Activated naive CD4-positive, alpha-beta T cell treated with anti-CD3 and anti-CD28 coated beads for 36 hours (primary cell): ENCODE measurements around the gene APOBEC3B. TPM values are rescaled to one million over a fixed set of nuclear protein-coding genes. Genes with fewer than 3 reads are reported as not detected.
"Not testable (repeated sequence)": the region's sequence is repeated elsewhere in the genome, so short reads cannot be mapped to it uniquely, and the experiment has no call there.

Experiments used
- CTCF ChIA-PET: fragments of 350-600 bp; sonication (Branson Sonifier 250); formaldehyde crosslinking; loops from one replicate; lab custom pipeline; 2021; ENCODE audit warnings: antibody characterized with exemption; lab: Charles Lee
- DNase-seq: peaks from one replicate; pipeline ENCODE4 v3.0.0-alpha.2; 2020
- H3K27ac Mint-ChIP-seq: one replicate; pipeline ENCODE4 v1.8.0; 2021; ENCODE audit warnings: mild to moderate bottlenecking, mixed read lengths
- H3K27me3 Mint-ChIP-seq: one replicate; pipeline ENCODE4 v1.8.0; 2021; ENCODE audit warnings: low read depth, mixed read lengths
- H3K36me3 Mint-ChIP-seq: one replicate; pipeline ENCODE4 v1.8.0; 2021; ENCODE audit warnings: low read depth, mixed read lengths
- H3K4me1 Mint-ChIP-seq: one replicate; pipeline ENCODE4 v1.8.0; 2021; ENCODE audit warnings: low read depth, mixed read lengths
- H3K4me3 Mint-ChIP-seq: one replicate; pipeline ENCODE4 v1.8.0; 2021; ENCODE audit warnings: mild to moderate bottlenecking, moderate library complexity, mixed read lengths
- H3K9me3 Mint-ChIP-seq: one replicate; pipeline ENCODE4 v1.8.0; 2021; ENCODE audit warnings: mixed read lengths
- intact Hi-C: fragments of 100-400 bp; cut with micrococcal nuclease; formaldehyde crosslinking; loops from one replicate; pipeline ENCODE4 v1.15.1; 2023
- total RNA-seq, 2 experiments: library from RNA; stranded (reverse); gene quantifications; one replicate each; pipeline ENCODE4 v1.2.3, GENCODE V29; 2021

Gene APOBEC3B
- total RNA-seq, 2 experiments from 2014 or later: 5.5 to 6.0 TPM

DNA sequence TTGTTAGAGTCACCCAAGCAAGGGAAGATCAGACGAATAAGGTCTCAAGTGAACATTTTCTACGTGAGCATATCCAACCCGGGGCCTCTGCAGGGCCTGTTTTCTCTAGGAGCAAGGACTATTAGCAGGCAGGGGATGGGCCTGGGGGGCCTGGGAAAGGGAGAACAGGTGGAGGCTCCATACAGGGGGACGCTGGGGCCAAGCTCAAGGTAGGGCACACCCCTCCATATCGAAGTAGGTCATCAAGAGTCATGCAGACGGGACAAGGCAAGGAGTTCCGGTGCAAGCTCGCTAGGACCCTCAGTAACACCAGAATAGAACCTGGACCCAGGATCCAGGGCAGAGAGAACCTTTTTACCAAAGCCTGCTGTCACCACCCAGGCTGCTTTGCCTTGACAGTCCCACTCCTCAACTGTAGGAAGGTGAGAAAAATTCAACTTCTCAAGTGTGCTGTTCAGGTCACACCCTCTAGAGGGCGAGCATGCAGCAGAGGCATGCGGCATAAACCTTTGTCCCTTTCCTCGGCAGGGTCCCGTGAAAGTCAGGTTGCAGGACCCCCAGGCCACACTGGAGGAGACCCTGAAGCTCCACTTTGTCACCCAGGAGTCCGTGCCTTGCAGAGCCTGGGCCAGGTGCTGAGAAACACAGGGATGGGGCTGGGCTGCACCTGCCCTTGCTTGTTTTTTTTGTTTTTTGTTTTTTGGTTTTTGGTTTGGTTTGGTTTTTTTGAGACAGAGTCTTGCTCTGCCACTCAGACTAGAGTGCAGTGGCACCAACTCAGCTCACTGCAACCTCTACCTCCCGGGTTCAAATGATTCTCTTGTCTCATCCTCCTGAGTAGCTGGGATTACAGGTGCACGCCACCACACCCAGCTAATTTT lies 8.6 kb upstream of the APOBEC3B start:
- intact Hi-C loops: loop anchor here (1.0 kb wide), 2 partner anchors 30 to 145 kb away; no protein-coding TSS in a partner anchor
- H3K27ac Mint-ChIP-seq: no peak overlapping the region
- H3K27me3 Mint-ChIP-seq: peaks cover 2% of the 10 kb centered on the region
- peaks cover 4% of the 10 kb centered on the region for H3K4me1 Mint-ChIP-seq
- peaks cover 2% of the 10 kb centered on the region for H3K9me3 Mint-ChIP-seq
- no peak overlapping the region for H3K4me3 Mint-ChIP-seq
- CTCF ChIA-PET: interaction anchor here (0.6 to 7.3 kb wide), 21 partner anchors 9 to 921 kb away, joined by 3 to 64 read pairs (median 4); partner anchors contain the start of genes APOBEC3A, APOBEC3B and CBX6
- H3K36me3 Mint-ChIP-seq: no peaks in the 10 kb centered on the region
- DNase-seq: peak; percentile 77

GRCh38 chr22:38974170-38974825 lies 7.8 kb upstream of the APOBEC3B start:
- no peaks in the 10 kb centered on the region for H3K36me3 Mint-ChIP-seq
- peaks cover 4% of the 10 kb centered on the region for H3K4me1 Mint-ChIP-seq
- H3K27ac Mint-ChIP-seq: no peak overlapping the region
- H3K9me3 Mint-ChIP-seq: peaks cover 2% of the 10 kb centered on the region
- DNase-seq: no peak
- intact Hi-C loops: no loop called here
- H3K4me3 Mint-ChIP-seq: no peak overlapping the region
- CTCF ChIA-PET: interaction anchor here (0.8 to 7.3 kb wide), 15 partner anchors 10 to 343 kb away, joined by 3 to 64 read pairs (median 4); partner anchors contain the start of genes APOBEC3A, CBX6 and GTPBP1
- H3K27me3 Mint-ChIP-seq: peaks cover 2% of the 10 kb centered on the region

- H3K4me3 Mint-ChIP-seq: no peak overlapping the region
- intact Hi-C loops: no loop called here
- peaks cover 2% of the 10 kb centered on the region for H3K9me3 Mint-ChIP-seq
- no peaks in the 10 kb centered on the region for H3K36me3 Mint-ChIP-seq
- peaks cover 2% of the 10 kb centered on the region for H3K27me3 Mint-ChIP-seq
- H3K4me1 Mint-ChIP-seq: peaks cover 4% of the 10 kb centered on the region
- CTCF ChIA-PET: interaction anchor here (0.7 to 7.3 kb wide), 12 partner anchors 9 to 269 kb away, joined by 3 to 64 read pairs (median 4); partner anchors contain the start of genes APOBEC3A, APOBEC3C, CBX6 and GTPBP1
- H3K27ac Mint-ChIP-seq: no peak overlapping the region
- DNase-seq: no peak
Measured at GRCh38 chr22:38974826-38975175, 7.3 kb upstream of the APOBEC3B start.

DNA sequence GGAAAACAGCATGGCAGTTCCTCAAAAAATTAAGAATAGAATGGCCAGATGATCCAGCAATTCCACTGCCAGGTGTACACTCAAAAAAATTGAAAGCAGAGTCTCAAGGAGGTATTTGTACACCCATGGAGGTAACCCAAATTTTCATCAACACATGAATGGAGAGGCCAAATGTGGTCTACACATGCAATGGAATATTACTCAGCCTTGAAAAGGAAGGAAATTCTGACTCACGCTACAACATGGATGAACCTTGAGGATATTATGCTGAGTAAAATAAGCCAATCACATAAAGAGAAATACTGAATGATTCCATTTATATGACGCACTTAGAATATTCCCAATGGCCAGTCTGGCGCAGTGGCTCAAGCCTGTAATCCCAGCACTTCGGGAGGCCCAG lies 4.9 kb upstream of the APOBEC3B start:
- peaks cover 14% of the 10 kb centered on the region for H3K4me1 Mint-ChIP-seq
- H3K27me3 Mint-ChIP-seq, H3K36me3 Mint-ChIP-seq, DNase-seq, H3K9me3 Mint-ChIP-seq, H3K4me3 Mint-ChIP-seq, H3K27ac Mint-ChIP-seq, intact Hi-C loops: not testable (repeated sequence)
- CTCF ChIA-PET: interaction anchor here (7.3 kb wide), 1 partner anchor 26 kb away, joined by 64 read pairs; no protein-coding TSS in a partner anchor

- H3K4me3 Mint-ChIP-seq, H3K27me3 Mint-ChIP-seq, H3K27ac Mint-ChIP-seq, H3K36me3 Mint-ChIP-seq, DNase-seq: not testable (repeated sequence)
- H3K4me1 Mint-ChIP-seq: peaks cover 39% of the 10 kb centered on the region
- intact Hi-C loops: loop anchor here (10.0 kb wide), 1 partner anchor 276 kb away; the partner anchor contains the start of genes GTPBP1 and JOSD1
- CTCF ChIA-PET: interaction anchor here (0.7 to 2.3 kb wide), 2 partner anchors 23 to 49 kb away, joined by 3 to 10 read pairs; no protein-coding TSS in a partner anchor
- peaks cover 12% of the 10 kb centered on the region for H3K9me3 Mint-ChIP-seq
Measured at GRCh38 chr22:38980587-38980986, 1.6 kb upstream of the APOBEC3B start.

DNA sequence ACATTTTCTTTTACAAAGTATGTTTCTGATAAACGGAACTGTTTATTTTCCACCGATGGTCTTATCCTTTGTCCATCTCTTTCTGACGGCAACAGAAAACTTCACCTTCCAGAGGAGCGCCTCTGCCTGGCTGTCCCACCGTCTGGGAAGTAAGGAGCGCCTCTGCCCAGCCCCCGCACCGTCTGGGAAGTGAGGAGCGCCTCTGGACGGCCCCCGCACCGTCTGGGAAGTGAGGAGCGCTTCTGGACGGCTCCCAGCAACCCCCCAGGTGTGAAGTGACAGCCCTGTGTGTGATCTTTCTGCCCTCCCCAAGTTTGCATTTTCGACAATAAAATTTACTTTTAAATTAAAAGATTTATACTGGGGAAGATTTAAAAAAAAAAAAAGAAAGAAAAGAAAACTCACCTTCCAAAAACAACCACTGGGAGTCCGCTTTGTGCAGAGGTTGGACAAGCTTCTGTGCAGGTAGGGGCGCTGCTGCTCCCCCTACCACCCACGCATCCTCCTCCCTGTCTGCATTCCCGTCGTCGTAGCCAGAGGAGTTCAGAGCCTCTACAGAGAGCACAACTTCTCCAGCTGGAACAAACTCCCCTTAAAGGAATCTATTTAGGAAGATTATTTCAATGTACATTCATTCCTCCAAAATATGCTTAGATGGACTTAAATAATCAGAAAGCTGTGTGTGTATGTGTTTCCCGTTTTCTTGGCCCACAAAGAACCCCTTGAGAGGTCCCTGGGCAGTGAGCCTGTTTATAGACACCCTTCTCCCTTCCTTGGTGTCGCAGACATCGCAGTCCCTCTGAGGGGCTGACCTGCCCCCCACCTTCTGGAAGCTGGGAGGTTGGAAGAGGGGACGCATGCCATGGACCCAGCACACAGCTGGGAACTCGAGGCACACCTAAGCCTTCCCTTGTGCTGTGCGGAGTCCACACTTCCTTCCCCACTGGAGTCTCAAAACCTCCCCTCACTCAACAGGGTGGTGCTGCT lies 849 bp upstream of the APOBEC3B start:
- H3K4me1 Mint-ChIP-seq: peaks cover 46% of the 10 kb centered on the region
- peak; percentile 41 for DNase-seq
- H3K27me3 Mint-ChIP-seq: no peaks in the 10 kb centered on the region
- CTCF ChIA-PET: interaction anchor here (0.7 to 2.5 kb wide), 7 partner anchors 8 to 111 kb away, joined by 3 to 10 read pairs (median 4); no protein-coding TSS in a partner anchor
- peak overlapping the region; percentile 60 for H3K4me3 Mint-ChIP-seq
- H3K27ac Mint-ChIP-seq: peak overlapping the region; percentile 13
- intact Hi-C loops: loop anchor here (10.0 kb wide), 1 partner anchor 276 kb away; the partner anchor contains the start of genes GTPBP1 and JOSD1
- peaks cover 12% of the 10 kb centered on the region for H3K9me3 Mint-ChIP-seq
- no peaks in the 10 kb centered on the region for H3K36me3 Mint-ChIP-seq

DNA sequence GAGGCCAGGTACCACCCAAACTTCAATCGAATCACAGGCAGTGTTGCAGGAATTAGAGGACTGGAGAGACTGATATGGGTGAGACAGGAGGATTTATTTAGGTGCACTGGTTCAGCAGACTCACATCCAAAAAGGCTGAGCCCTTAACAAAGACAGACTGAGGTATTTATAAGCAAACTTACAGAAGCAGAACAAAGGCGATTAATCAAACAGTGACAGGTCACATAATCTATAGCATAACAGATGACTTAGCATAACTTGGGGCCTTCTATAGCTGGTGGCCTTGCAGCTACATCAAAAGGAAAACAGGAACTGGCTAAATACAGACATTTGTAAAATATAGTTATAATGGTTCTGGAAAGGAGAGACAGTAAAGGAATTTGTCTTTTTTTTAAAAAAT lies 2.1 kb downstream of the APOBEC3B start:
- DNase-seq: no peak
- peaks cover 10% of the 10 kb centered on the region for H3K9me3 Mint-ChIP-seq
- H3K27me3 Mint-ChIP-seq: no peaks in the 10 kb centered on the region
- H3K36me3 Mint-ChIP-seq: no peaks in the 10 kb centered on the region
- CTCF ChIA-PET: interaction anchor here (0.5 to 2.2 kb wide), 4 partner anchors 9 to 351 kb away, joined by 3 to 8 read pairs (median 4); no protein-coding TSS in a partner anchor
- no peak overlapping the region for H3K4me3 Mint-ChIP-seq
- peaks cover 71% of the 10 kb centered on the region for H3K4me1 Mint-ChIP-seq
- intact Hi-C loops: loop anchor here (2.0 to 10.0 kb wide), 2 partner anchors 31 to 279 kb away; partner anchors contain the start of genes APOBEC3C, GTPBP1 and JOSD1
- H3K27ac Mint-ChIP-seq: peak overlapping the region; percentile 46

- intact Hi-C loops: loop anchor here (1.0 to 10.0 kb wide), 6 partner anchors 30 to 280 kb away; partner anchors contain the start of genes APOBEC3C, GTPBP1 and JOSD1
- H3K27ac Mint-ChIP-seq: peak overlapping the region; percentile 82
- not testable (repeated sequence) for H3K9me3 Mint-ChIP-seq, H3K36me3 Mint-ChIP-seq, H3K27me3 Mint-ChIP-seq, H3K4me3 Mint-ChIP-seq
- peak; percentile 96 for DNase-seq
- H3K4me1 Mint-ChIP-seq: peaks cover 77% of the 10 kb centered on the region
- CTCF ChIA-PET: interaction anchor here (0.5 to 2.2 kb wide), 7 partner anchors 12 to 350 kb away, joined by 3 to 8 read pairs (median 3); no protein-coding TSS in a partner anchor
Measured at GRCh38 chr22:38984784-38985757, 2.9 kb downstream of the APOBEC3B start.

- peaks cover 77% of the 10 kb centered on the region for H3K4me1 Mint-ChIP-seq
- H3K36me3 Mint-ChIP-seq: no peaks in the 10 kb centered on the region
- DNase-seq: no peak
- no peaks in the 10 kb centered on the region for H3K27me3 Mint-ChIP-seq
- peak overlapping the region; percentile 51 for H3K27ac Mint-ChIP-seq
- CTCF ChIA-PET: no interaction called here
- H3K9me3 Mint-ChIP-seq: peaks cover 10% of the 10 kb centered on the region
- H3K4me3 Mint-ChIP-seq: no peak overlapping the region
- intact Hi-C loops: loop anchor here (10.0 kb wide), 1 partner anchor 282 kb away; the partner anchor contains the start of genes GTPBP1 and JOSD1
Measured at GRCh38 chr22:38986629-38987028, 4.5 kb downstream of the APOBEC3B start.
